Measurements from ENCODE around the gene CPPED1. TPM values are rescaled to one million over a fixed set of nuclear protein-coding genes. Genes with fewer than 3 reads are reported as not detected.
A peak's percentile ranks its signal among the peaks of the same experiment; 100 is the strongest.

CPPED1 gene
- total RNA-seq, 1 experiment from 2014 or later, result 7.9 TPM

DNA sequence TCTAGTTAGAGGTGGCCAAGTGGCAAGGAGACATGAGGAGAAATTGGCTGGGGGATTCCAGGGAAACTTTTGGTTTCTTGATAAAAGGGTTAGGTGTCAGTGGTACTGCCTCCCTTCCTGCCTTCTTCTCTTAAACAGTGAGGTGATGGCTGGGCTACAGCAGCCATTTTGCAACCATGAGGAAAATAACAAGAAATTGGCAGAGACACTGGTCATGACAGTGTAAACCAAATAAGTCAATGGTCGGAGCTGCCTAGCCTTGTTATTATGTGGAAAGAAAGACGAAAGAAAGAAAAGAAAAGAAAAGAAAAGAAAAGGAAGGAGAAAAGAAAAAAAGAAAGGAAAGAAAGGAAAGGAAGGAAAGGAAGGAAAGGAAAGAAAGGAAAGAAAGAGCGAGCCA is 63.9 kb downstream of the CPPED1 start:
- peaks cover 4 to 13% (median 7%) of the 10 kb centered on the region in 3 experiments; a peak in 5 of 7 replicates for H3K36me3 Mint-ChIP-seq (ENCODE audit: insufficient read depth in 1 of 3, low read depth in 3 of 3)
- H3K4me3 Mint-ChIP-seq, result no peak overlapping the region
- Histone ChIP-seq H3K4ac (ENCODE audit: low read depth, low read length) (no peak overlapping the region), H3K23ac (ENCODE audit: insufficient read length, low read depth, low read length) (no peak overlapping the region), H4K5ac (ENCODE audit: insufficient read length, low read depth, low read length) (no peak overlapping the region), H3K27ac (ENCODE audit: insufficient read length, low read depth, low read length) (no peak overlapping the region), H3K79me1 (ENCODE audit: insufficient read depth, low read depth, low read length, poor library complexity, severe bottlenecking) (no peaks in the 10 kb centered on the region), H4K91ac (ENCODE audit: insufficient read length, low read depth, low read length) (no peak overlapping the region), H3K27me3 (ENCODE audit: insufficient read depth, low read length) (no peaks in the 10 kb centered on the region), H2AFZ (ENCODE audit: low read length) (no peak overlapping the region), H2AK5ac (ENCODE audit: insufficient read length, low read length) (no peak overlapping the region), H2BK15ac (ENCODE audit: low read depth, low read length) (no peak overlapping the region), H2BK12ac (ENCODE audit: insufficient read length, low read depth, low read length) (no peak overlapping the region), H3K18ac (ENCODE audit: insufficient read length, low read depth, low read length) (no peak overlapping the region), H2BK120ac (ENCODE audit: low read depth, low read length, poor library complexity, severe bottlenecking) (no peak overlapping the region), H3K9me3 (ENCODE audit: control insufficient read depth, low read depth, low read length) (no peaks in the 10 kb centered on the region), H2BK5ac (ENCODE audit: insufficient read length, low read length) (no peak overlapping the region), H3K4me1 (ENCODE audit: insufficient read depth, low read length) (no peaks in the 10 kb centered on the region; the same call in 1 of the 2 replicates), H2BK20ac (ENCODE audit: low read depth, low read length, poor library complexity, severe bottlenecking) (no peak overlapping the region), H3K56ac (ENCODE audit: insufficient read length, low read depth, low read length) (no peak overlapping the region), H3K9ac (ENCODE audit: extremely low read depth, insufficient read length, low read length) (no peak overlapping the region), H3T11ph (ENCODE audit: low read length) (no peak overlapping the region), H4K20me1 (ENCODE audit: control insufficient read depth, insufficient read depth, insufficient read length) (no peaks in the 10 kb centered on the region), H3K14ac (ENCODE audit: insufficient read depth, low read length) (no peak overlapping the region), H4K8ac (replicated peaks; ENCODE audit: insufficient read length, low read depth, low read length) (no peak overlapping the region), H3K23me2 (ENCODE audit: insufficient read length, low read depth, low read length, poor library complexity, severe bottlenecking) (peaks cover 4% of the 10 kb centered on the region), H3K79me2 (ENCODE audit: insufficient read depth, low read length) (no peaks in the 10 kb centered on the region), H3K4me2 (ENCODE audit: insufficient read depth, insufficient read length, low read length) (no peak overlapping the region)
- H3K27me3 Mint-ChIP-seq (ENCODE audit: low read depth), result no peaks in the 10 kb centered on the region; the same call in none of the 2 replicates
- H3K9me3 Mint-ChIP-seq, result peaks cover 9 to 14% of the 10 kb centered on the region in 2 experiments
- no peak for DNase-seq
- peak overlapping the region in 1 of 3 experiments; percentile 55; a peak in 1 of 7 replicates for H3K27ac Mint-ChIP-seq
- H3K4me1 Mint-ChIP-seq, result peaks cover 11 to 15% of the 10 kb centered on the region in 2 experiments
- TF ChIP-seq, protein P1, sequence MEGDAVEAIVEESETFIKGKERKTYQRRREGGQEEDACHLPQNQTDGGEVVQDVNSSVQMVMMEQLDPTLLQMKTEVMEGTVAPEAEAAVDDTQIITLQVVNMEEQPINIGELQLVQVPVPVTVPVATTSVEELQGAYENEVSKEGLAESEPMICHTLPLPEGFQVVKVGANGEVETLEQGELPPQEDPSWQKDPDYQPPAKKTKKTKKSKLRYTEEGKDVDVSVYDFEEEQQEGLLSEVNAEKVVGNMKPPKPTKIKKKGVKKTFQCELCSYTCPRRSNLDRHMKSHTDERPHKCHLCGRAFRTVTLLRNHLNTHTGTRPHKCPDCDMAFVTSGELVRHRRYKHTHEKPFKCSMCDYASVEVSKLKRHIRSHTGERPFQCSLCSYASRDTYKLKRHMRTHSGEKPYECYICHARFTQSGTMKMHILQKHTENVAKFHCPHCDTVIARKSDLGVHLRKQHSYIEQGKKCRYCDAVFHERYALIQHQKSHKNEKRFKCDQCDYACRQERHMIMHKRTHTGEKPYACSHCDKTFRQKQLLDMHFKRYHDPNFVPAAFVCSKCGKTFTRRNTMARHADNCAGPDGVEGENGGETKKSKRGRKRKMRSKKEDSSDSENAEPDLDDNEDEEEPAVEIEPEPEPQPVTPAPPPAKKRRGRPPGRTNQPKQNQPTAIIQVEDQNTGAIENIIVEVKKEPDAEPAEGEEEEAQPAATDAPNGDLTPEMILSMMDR (conservative IDR thresholded peaks at IDR 0.05), result no peak
- WGBS (ENCODE audit: extremely low coverage, insufficient read length, low lambda C conversion rate), result no CpG with 5 or more reads among the region's 3 CpGs
